Ovary (tissue), 3 donors: ENCODE results near the gene IGFL3.

Experiments
- CTCF ChIP-seq, 3 donors: fragments of 450-650 bp in 2 of 3; fragments of 200-600 bp in 1 of 3; IDR thresholded peaks; one replicate each; pipeline versions ENCODE4 v1.5.1 to v1.8.0; 2016 to 2022; ENCODE audit warnings: antibody characterized with exemption in 3 of 3, mild to moderate bottlenecking in 1 of 3
- POLR2A ChIP-seq: fragments of 450-650 bp; IDR thresholded peaks from one replicate; pipeline ENCODE4 v1.6.1; 2017; ENCODE audit warnings: antibody characterized with exemption, mild to moderate bottlenecking, moderate library complexity
- donor health status: DM: no; HTN: no; CAD: no.

- TF ChIP-seq CTCF (IDR thresholded peaks at IDR 0.05) (no peak), POLR2A (no peak)
Measured at GRCh38 chr19:46073268-46073922, 51.1 kb downstream of the IGFL3 start.
